CD4-positive, alpha-beta memory T cell (primary cell): ENCODE data around the gene ZNF446. TPM values are rescaled to one million over a fixed set of nuclear protein-coding genes. Genes with fewer than 3 reads are reported as not detected.

Experiments
- CTCF ChIA-PET: fragments of 350-600 bp; sonication (Branson Sonifier 250); formaldehyde crosslinking; loops from one replicate; lab custom pipeline; 2021; ENCODE audit warnings: inconsistent platforms; ENCODE audit not compliant: partially characterized antibody; lab: Charles Lee
- POLR2A ChIA-PET: fragments of 350-600 bp; sonication (Branson Sonifier 250); formaldehyde crosslinking; loops from one replicate; lab custom pipeline; 2021; ENCODE audit not compliant: partially characterized antibody; lab: Charles Lee
- DNase-seq, 5 donors: peaks; one replicate each; pipeline versions ENCODE4 v3.0.0 to v3.0.0-alpha.2; 2020 to 2022; ENCODE audit warnings: mixed read lengths in 1 of 5
- H3K27ac ChIP-seq: one replicate; pipeline ENCODE4 v1.7.0; 2013; ENCODE audit warnings: low read depth, low read length
- H3K27me3 ChIP-seq: 2 replicates; pipeline ENCODE4 v1.7.0; 2013; ENCODE audit warnings: mild to moderate bottlenecking, low read length, moderate library complexity; ENCODE audit not compliant: insufficient read depth
- H3K36me3 ChIP-seq: 2 replicates; pipeline ENCODE4 v1.7.0; 2013; ENCODE audit warnings: mild to moderate bottlenecking, low read length, moderate library complexity; ENCODE audit not compliant: insufficient read depth
- H3K4me1 ChIP-seq: 2 replicates; pipeline ENCODE4 v1.7.0; 2013; ENCODE audit warnings: mild to moderate bottlenecking, low read length, moderate library complexity; ENCODE audit not compliant: insufficient read depth
- H3K4me3 ChIP-seq, 2 donors: one replicate each; pipeline ENCODE4 v1.7.0; 2013; ENCODE audit warnings: low read length in 2 of 2, mild to moderate bottlenecking in 1 of 2
- H3K9me3 ChIP-seq, 2 donors: one replicate each; pipeline ENCODE4 v1.7.0; 2013; ENCODE audit warnings: low read length in 2 of 2, control low read depth in 1 of 2; ENCODE audit not compliant: control insufficient read depth in 1 of 2
- H3K27ac Mint-ChIP-seq, 7 donors: one replicate each; pipeline ENCODE4 v1.8.0; 2020 to 2021; ENCODE audit warnings: mixed read lengths in 7 of 7, mild to moderate bottlenecking in 6 of 7, inconsistent platforms in 3 of 7, moderate library complexity in 3 of 7
- H3K27me3 Mint-ChIP-seq, 2 donors: one replicate each; pipeline ENCODE4 v1.8.0; 2020 to 2021; ENCODE audit warnings: mixed read lengths in 2 of 2
- H3K36me3 Mint-ChIP-seq, 2 donors: one replicate each; pipeline ENCODE4 v1.8.0; 2020 to 2021; ENCODE audit warnings: mixed read lengths in 2 of 2, inconsistent platforms in 1 of 2, mild to moderate bottlenecking in 1 of 2
- H3K4me1 Mint-ChIP-seq, 4 donors: one replicate each; pipeline ENCODE4 v1.8.0; 2020 to 2021; ENCODE audit warnings: mixed read lengths in 4 of 4, mild to moderate bottlenecking in 1 of 4
- H3K4me3 Mint-ChIP-seq, 8 donors: one replicate each; pipeline ENCODE4 v1.8.0; 2020 to 2021; ENCODE audit warnings: mixed read lengths in 8 of 8, mild to moderate bottlenecking in 7 of 8, moderate library complexity in 6 of 8, inconsistent platforms in 3 of 8
- H3K9me3 Mint-ChIP-seq, 8 donors: one replicate each; pipeline ENCODE4 v1.8.0; 2020 to 2021; ENCODE audit warnings: mixed read lengths in 8 of 8, mild to moderate bottlenecking in 5 of 8, inconsistent platforms in 3 of 8, moderate library complexity in 1 of 8
- intact Hi-C: fragments of 100-400 bp; cut with micrococcal nuclease; formaldehyde crosslinking; loops from one replicate; pipeline ENCODE4 v1.15.1; 2023
- polyA plus RNA-seq, 2 donors: library from polyadenylated mRNA; unstranded; fragments of 300-500 nt; fragmentation: Illumina TruSeq; gene quantifications; one replicate each; pipeline ENCODE4 v1.2.3, GENCODE V29; 2021
- total RNA-seq, 2 experiments: library from RNA; stranded (reverse); gene quantifications; one replicate each; pipeline ENCODE4 v1.2.3, GENCODE V29; 2021

The ZNF446 gene
- total and polyA plus RNA-seq, 4 experiments from 2014 or later: 1.4 to 19.5 (median 10.9) TPM

GRCh38 chr19:58510084-58510862 lies 34.1 kb downstream of the ZNF446 start:
- Histone ChIP-seq H3K27ac (no peak overlapping the region), H3K9me3 (no peaks in the 10 kb centered on the region), H3K4me1 (peaks cover 15% of the 10 kb centered on the region), H3K4me3 (no peak overlapping the region), H3K27me3 (no peaks in the 10 kb centered on the region), H3K36me3 (no peaks in the 10 kb centered on the region)
- H3K4me1 Mint-ChIP-seq: peaks cover 4 to 20% (median 11%) of the 10 kb centered on the region in 4 donors
- peak overlapping the region in 1 of 7 donors; percentile 91 for H3K27ac Mint-ChIP-seq
- H3K4me3 Mint-ChIP-seq: no peak overlapping the region
- no peaks in the 10 kb centered on the region for H3K27me3 Mint-ChIP-seq
- no peak for DNase-seq
- ChIA-PET POLR2A (interaction anchor here (1.1 to 1.5 kb wide), 2 partner anchors 9 to 71 kb away, joined by 3 to 4 read pairs; no protein-coding TSS in a partner anchor), CTCF (interaction anchor here (1.6 kb wide), 1 partner anchor 9 kb away, joined by 3 read pairs; the partner anchor contains the start of gene ZBTB45)
- H3K36me3 Mint-ChIP-seq: peaks cover 4% of the 10 kb centered on the region in 2 donors
- intact Hi-C loops: no loop called here
- peaks cover 0 to 15% (median 8%) of the 10 kb centered on the region in 8 donors for H3K9me3 Mint-ChIP-seq

DNA sequence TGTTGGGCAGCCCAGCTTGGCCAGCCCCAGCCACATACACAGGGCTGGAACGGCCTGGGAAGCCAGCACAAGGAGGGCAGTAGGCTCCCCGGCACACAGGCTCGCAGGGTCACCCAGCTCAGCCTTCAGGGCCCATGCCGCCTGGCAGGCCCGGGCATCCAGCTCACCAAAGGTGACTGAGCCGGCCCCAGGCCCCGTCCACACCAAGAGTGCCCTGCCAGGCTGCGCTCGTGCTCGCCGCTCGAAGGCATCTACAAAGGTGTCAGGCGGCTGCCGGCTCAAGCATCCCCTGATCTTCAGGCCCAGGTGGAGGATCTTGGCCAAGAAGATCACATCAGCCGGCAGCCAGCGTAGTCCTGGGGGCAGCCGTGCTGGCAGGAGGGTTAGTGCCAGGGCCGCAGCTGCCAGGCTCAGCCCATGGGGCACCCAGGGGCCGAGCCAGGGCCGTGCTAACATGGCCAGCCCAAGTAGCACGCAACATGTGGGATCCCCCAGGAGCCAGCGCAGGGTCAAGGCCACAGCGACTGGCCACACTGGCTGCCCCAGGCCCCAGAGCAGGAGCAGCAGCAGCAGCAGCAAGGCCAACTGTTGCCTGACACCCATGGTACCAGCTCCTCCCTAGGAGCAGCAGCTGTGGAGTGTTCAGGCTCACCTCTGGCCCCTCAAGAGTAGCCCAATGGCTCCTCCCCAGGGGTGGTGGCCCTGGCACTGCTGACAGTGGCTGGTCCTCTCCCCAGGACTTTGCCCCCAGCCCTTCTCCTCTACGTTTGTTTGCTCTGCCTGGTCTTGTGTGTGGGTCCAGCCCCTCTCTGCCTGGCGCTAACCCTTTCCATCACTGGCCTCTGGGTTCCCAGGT lies 35.4 kb downstream of the ZNF446 start, which contains the start of gene SLC27A5:
Gene SLC27A5 (minus strand): TSS at position 640 of the 856 bp plus-strand sequence. CDS start 37 bp downstream, at position 603.
- H3K4me3 ChIP-seq: no peak within 1 kb of the TSS
- DNase-seq: no peak
- H3K36me3 ChIP-seq: peaks cover 9% of the 10 kb centered on the region
- Mint-ChIP-seq H3K4me3 (no peak within 1 kb of the TSS), H3K27me3 (no peaks in the 10 kb centered on the region), H3K36me3 (peaks cover 8 to 10% of the 10 kb centered on the region in 2 donors), H3K4me1 (peaks cover 4 to 26% (median 16%) of the 10 kb centered on the region in 4 donors), H3K9me3 (peaks cover 0 to 12% (median 6%) of the 10 kb centered on the region in 8 donors), H3K27ac (peak within 1 kb of the TSS in 3 of 7 donors; percentile 29 to 85 (median 84))
- H3K4me1 ChIP-seq: peaks cover 15% of the 10 kb centered on the region
- POLR2A ChIA-PET: interaction anchor here (1.1 kb wide), 2 partner anchors 35 to 69 kb away, joined by 3 read pairs; no protein-coding TSS in a partner anchor
- no peaks in the 10 kb centered on the region for H3K9me3 ChIP-seq
- no peak within 1 kb of the TSS for H3K27ac ChIP-seq
- no peaks in the 10 kb centered on the region for H3K27me3 ChIP-seq
- CTCF ChIA-PET: interaction anchor here (1.1 to 13.8 kb wide), 3 partner anchors 9 to 69 kb away, joined by 3 to 260 read pairs (median 3); no protein-coding TSS in a partner anchor
- intact Hi-C loops: no loop called here

DNA sequence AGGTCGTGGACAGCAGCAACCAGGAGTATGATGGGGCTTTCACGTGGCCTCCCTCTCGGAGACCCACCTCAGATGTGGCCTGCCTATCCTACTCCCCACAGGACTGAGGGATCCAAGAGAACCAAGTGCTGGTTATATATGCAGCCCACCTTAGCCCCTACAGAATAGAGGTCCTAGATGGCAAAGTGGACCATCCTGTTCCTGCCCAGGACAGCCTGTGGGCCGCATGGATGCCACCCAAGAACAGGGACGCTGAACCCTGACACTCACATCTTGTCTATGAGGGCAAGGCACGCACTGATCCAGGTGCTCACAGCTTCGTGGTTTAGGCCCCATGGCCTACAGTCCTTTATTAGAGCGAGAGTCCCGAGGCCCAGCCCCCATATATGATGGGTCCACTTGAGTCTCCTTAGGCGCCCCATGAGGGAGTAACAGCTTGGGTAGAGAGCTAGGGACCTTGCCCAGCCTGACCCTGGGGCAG lies 37.1 kb downstream of the ZNF446 start:
- Histone ChIP-seq H3K9me3 (no peaks in the 10 kb centered on the region), H3K27me3 (no peaks in the 10 kb centered on the region), H3K4me1 (peaks cover 24% of the 10 kb centered on the region), H3K36me3 (peaks cover 13% of the 10 kb centered on the region), H3K27ac (peak overlapping the region; percentile 61), H3K4me3 (peak overlapping the region in 1 of 2 donors; percentile 32)
- POLR2A ChIA-PET: interaction anchor here (1.0 to 2.5 kb wide), 8 partner anchors 25 to 67 kb away, joined by 3 to 21 read pairs (median 6); partner anchors contain the start of genes CHMP2A, MZF1, TRIM28 and UBE2M
- intact Hi-C loops: no loop called here
- Mint-ChIP-seq H3K4me1 (peaks cover 8 to 42% (median 23%) of the 10 kb centered on the region in 4 donors), H3K27me3 (no peaks in the 10 kb centered on the region), H3K27ac (peak overlapping the region in 3 of 7 donors; percentile 4 to 84 (median 25)), H3K36me3 (peaks cover 6 to 8% of the 10 kb centered on the region in 2 donors), H3K9me3 (no peaks in the 10 kb centered on the region), H3K4me3 (peak overlapping the region in 2 of 8 donors; percentile 55 to 84)
- CTCF ChIA-PET: interaction anchor here (0.9 to 13.8 kb wide), 6 partner anchors 10 to 67 kb away, joined by 3 to 260 read pairs (median 7); partner anchors contain the start of gene CHMP2A
- DNase-seq: no peak

- H3K27ac ChIP-seq: peak overlapping the region; percentile 61
- H3K9me3 ChIP-seq: no peaks in the 10 kb centered on the region
- Mint-ChIP-seq H3K4me3 (peak overlapping the region; percentile 74 to 88 (median 84)), H3K9me3 (no peaks in the 10 kb centered on the region), H3K4me1 (peaks cover 11 to 49% (median 29%) of the 10 kb centered on the region in 4 donors), H3K27ac (peak overlapping the region; percentile 82 to 93 (median 91)), H3K36me3 (peaks cover 6 to 11% of the 10 kb centered on the region in 2 donors), H3K27me3 (no peaks in the 10 kb centered on the region)
- H3K4me1 ChIP-seq: peaks cover 31% of the 10 kb centered on the region
- ChIA-PET CTCF (interaction anchor here (0.6 to 13.8 kb wide), 14 partner anchors 9 to 184 kb away, joined by 3 to 260 read pairs (median 4); partner anchors contain the start of genes CHMP2A and ZNF497), POLR2A (interaction anchor here (0.6 to 2.5 kb wide), 11 partner anchors 25 to 66 kb away, joined by 3 to 21 read pairs (median 4); partner anchors contain the start of genes CHMP2A, MZF1, TRIM28 and UBE2M)
- H3K4me3 ChIP-seq: peak overlapping the region in 1 of 2 donors; percentile 32
- no peaks in the 10 kb centered on the region for H3K27me3 ChIP-seq
- intact Hi-C loops: loop anchor here (1.0 kb wide), 3 partner anchors 30 to 332 kb away; partner anchors contain the start of gene TRIM28
- peaks cover 13% of the 10 kb centered on the region for H3K36me3 ChIP-seq
- DNase-seq: peak; percentile 93 to 95 (median 94)
Measured at GRCh38 chr19:58513694-58514563, 37.8 kb downstream of the ZNF446 start.

GRCh38 chr19:58514564-58515022 lies 38.4 kb downstream of the ZNF446 start:
- H3K9me3 ChIP-seq: no peaks in the 10 kb centered on the region
- peak overlapping the region; percentile 52 to 91 (median 88) for H3K27ac Mint-ChIP-seq
- peaks cover 6 to 15% of the 10 kb centered on the region in 2 donors for H3K36me3 Mint-ChIP-seq
- H3K27ac ChIP-seq: peak overlapping the region; percentile 31
- intact Hi-C loops: loop anchor here (1.0 to 5.0 kb wide), 4 partner anchors 30 to 332 kb away; partner anchors contain the start of genes TRIM28 and ZNF446
- peaks cover 14 to 53% (median 34%) of the 10 kb centered on the region in 4 donors for H3K4me1 Mint-ChIP-seq
- peaks cover 33% of the 10 kb centered on the region for H3K4me1 ChIP-seq
- ChIA-PET CTCF (interaction anchor here (0.6 to 13.8 kb wide), 14 partner anchors 8 to 184 kb away, joined by 3 to 260 read pairs (median 4); partner anchors contain the start of genes CHMP2A and ZNF497), POLR2A (interaction anchor here (0.6 to 2.5 kb wide), 9 partner anchors 24 to 66 kb away, joined by 3 to 21 read pairs (median 4); partner anchors contain the start of genes CHMP2A and TRIM28)
- H3K9me3 Mint-ChIP-seq: no peaks in the 10 kb centered on the region
- peaks cover 13% of the 10 kb centered on the region for H3K36me3 ChIP-seq
- H3K27me3 Mint-ChIP-seq: no peaks in the 10 kb centered on the region
- H3K4me3 ChIP-seq: peak overlapping the region in 1 of 2 donors; percentile 9
- peak overlapping the region; percentile 61 to 88 (median 82) for H3K4me3 Mint-ChIP-seq
- DNase-seq: no peak
- H3K27me3 ChIP-seq: no peaks in the 10 kb centered on the region
